ENCODE results near the gene EXTL1. TPM values are rescaled to one million over a fixed set of nuclear protein-coding genes. Genes with fewer than 3 reads are reported as not detected.

EXTL1 gene
- total RNA-seq, 1 donor from 2014 or later: not detected

- DNase-seq (ENCODE audit: low spot score): no peak
These were observed 45.9 kb downstream of the EXTL1 start, which contains the start of gene TRIM63 for GRCh38 chr1:26067432-26067911. TSS of gene TRIM63 (minus strand) at chr1:26067630. CDS start at chr1:26067494, 136 bp downstream.

GRCh38 chr1:26069941-26070295 is 48.3 kb downstream of the EXTL1 start:
- no peak for ATAC-seq

More at GRCh38 chr1:26067432-26067911, 45.9 kb downstream of the EXTL1 start, which contains the start of gene TRIM63:
- ATAC-seq: no peak

GRCh38 chr1:26070296-26070962 is 48.9 kb downstream of the EXTL1 start:
- DNase-seq (ENCODE audit: low spot score) (no peak), ATAC-seq (no peak)

More at GRCh38 chr1:26069941-26070295, 48.3 kb downstream of the EXTL1 start:
- no peak for DNase-seq (ENCODE audit: low spot score)

GRCh38 chr1:26070963-26071342 is 49.4 kb downstream of the EXTL1 start:
- DNase-seq (ENCODE audit: low spot score) (no peak), ATAC-seq (no peak)

- DNase-seq (ENCODE audit: low spot score) (peak; percentile 91), ATAC-seq (peak; percentile 91)
These were observed 50.7 kb downstream of the EXTL1 start for GRCh38 chr1:26072305-26072704.

GRCh38 chr1:26075421-26076144 is 54.0 kb downstream of the EXTL1 start:
- DNase-seq (ENCODE audit: low spot score): peak; percentile 75
- ATAC-seq: peak; percentile 81

- no peak for ATAC-seq
- no peak for DNase-seq (ENCODE audit: low spot score)
These were observed 55.9 kb downstream of the EXTL1 start for GRCh38 chr1:26077524-26077923.

GRCh38 chr1:26078286-26079177 is 57.0 kb downstream of the EXTL1 start:
- no peak for DNase-seq (ENCODE audit: low spot score)
- no peak for ATAC-seq

- ATAC-seq (no peak), DNase-seq (ENCODE audit: low spot score) (no peak)
These were observed 57.6 kb downstream of the EXTL1 start for GRCh38 chr1:26079178-26079563.

GRCh38 chr1:26079960-26080814 is 58.6 kb downstream of the EXTL1 start:
- DNase-seq (ENCODE audit: low spot score) (no peak), ATAC-seq (no peak)

- ATAC-seq: no peak
- no peak for DNase-seq (ENCODE audit: low spot score)
These were observed 59.9 kb downstream of the EXTL1 start for GRCh38 chr1:26081267-26082019.

- DNase-seq (ENCODE audit: low spot score): no peak
- no peak for ATAC-seq
These were observed 60.4 kb downstream of the EXTL1 start for GRCh38 chr1:26082020-26082350.

- ATAC-seq (no peak), DNase-seq (ENCODE audit: low spot score) (no peak)
These were observed 61.6 kb downstream of the EXTL1 start for GRCh38 chr1:26083208-26083607.

- ATAC-seq (no peak), DNase-seq (ENCODE audit: low spot score) (no peak)
These were observed 62.6 kb downstream of the EXTL1 start for GRCh38 chr1:26084091-26084561.

GRCh38 chr1:26084844-26085243 is 63.3 kb downstream of the EXTL1 start:
- ATAC-seq: no peak
- DNase-seq (ENCODE audit: low spot score): no peak

Measured in left lobe of liver (tissue), 2 donors.